GM12891 (cell line): ENCODE data around the gene SERPINI2.

Experiments
- PAX5 ChIP-seq: IDR thresholded peaks from 2 replicates; pipeline ENCODE4 v1.6.1; 2011; ENCODE audit warnings: low read length, moderate library complexity, mild to moderate bottlenecking; ENCODE audit not compliant: insufficient read depth, severe bottlenecking
- POLR2A ChIP-seq: IDR thresholded peaks from 2 replicates; pipeline ENCODE4 v1.6.1; 2011; ENCODE audit warnings: low read depth, low read length, control low read depth
- POLR2AphosphoS5 ChIP-seq: IDR thresholded peaks from 2 replicates; pipeline ENCODE4 v1.6.1; 2011; ENCODE audit warnings: low read depth, low read length, control low read depth
- SPI1 ChIP-seq: IDR thresholded peaks from 2 replicates; pipeline ENCODE4 v1.6.1; 2011; ENCODE audit warnings: low read depth, low read length, control low read depth
- TAF1 ChIP-seq: IDR thresholded peaks from 2 replicates; pipeline ENCODE4 v1.6.1; 2011; ENCODE audit warnings: low read depth, low read length, control low read depth

DNA sequence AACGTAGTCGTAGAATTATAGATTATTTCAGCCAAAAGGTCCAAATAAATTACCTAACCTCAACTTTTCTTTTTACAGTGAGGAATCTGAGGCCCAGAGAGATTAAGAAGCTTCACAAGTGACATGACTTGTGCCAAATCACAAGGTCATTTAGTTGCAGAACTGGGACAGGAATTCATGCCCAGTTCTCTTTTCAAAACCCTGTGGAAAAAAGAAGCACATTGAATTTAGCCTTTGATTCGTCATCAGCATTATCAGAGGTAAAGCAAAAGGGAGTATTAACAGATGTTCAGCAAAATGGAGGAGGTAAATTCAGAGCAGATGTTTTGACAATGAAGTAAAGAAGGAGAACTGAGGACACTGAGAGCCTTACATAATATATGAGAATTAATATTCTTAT, 4.5 kb downstream of the SERPINI2 start:
- TF ChIP-seq POLR2AphosphoS5 (no peak), POLR2A (no peak), SPI1 (no peak), TAF1 (no peak), PAX5 (no peak)
